Caco-2 (cell line): ENCODE measurements around the gene SECISBP2L. TPM values are rescaled to one million over a fixed set of nuclear protein-coding genes. Genes with fewer than 3 reads are reported as not detected.

Source experiments
- BruUV-seq: library from RNA; stranded (reverse); fragments of 400-500 nt; replicated peaks from 2 replicates; lab custom pipeline; 2021; lab: Mats Ljungman, UMichigan
- CTCF ChIA-PET: fragments of 300-600 bp; sonication (Branson Sonifier 250); formaldehyde crosslinking; loops from one replicate; lab custom pipeline; 2022; ENCODE audit warnings: antibody characterized with exemption; lab: Charles Lee
- POLR2A ChIA-PET: fragments of 300-600 bp; sonication (Branson Sonifier 250); formaldehyde crosslinking; loops from one replicate; lab custom pipeline; 2022; ENCODE audit warnings: antibody characterized with exemption; lab: Charles Lee
- DNase-seq, 2 experiments: peaks; one replicate each; pipeline versions ENCODE4 v3.0.0 to v3.0.0-alpha.2; 2020 to 2022
- H3K27me3 ChIP-seq: replicated peaks from 2 replicates; pipeline ENCODE4 v1.6.0; 2011; ENCODE audit warnings: low read length; ENCODE audit not compliant: control insufficient read depth, insufficient read depth
- H3K36me3 ChIP-seq: 2 replicates; pipeline ENCODE4 v1.5.1; 2011; ENCODE audit warnings: low read length; ENCODE audit not compliant: control insufficient read depth, insufficient read depth
- H3K4me1 ChIP-seq: fragments of 250-450 bp; sonication (Bioruptor Pico); 2 replicates; pipeline ENCODE4 v1.5.1; 2020; ENCODE audit warnings: mild to moderate bottlenecking
- H3K4me3 ChIP-seq: 2 replicates; pipeline ENCODE4 v1.5.1; 2011; ENCODE audit warnings: low read depth, mild to moderate bottlenecking, control low read depth, low read length
- H3K9me3 ChIP-seq: fragments of 250-450 bp; sonication (Bioruptor Pico); 2 replicates; pipeline ENCODE4 v1.5.1; 2020; ENCODE audit warnings: mild to moderate bottlenecking, moderate library complexity
- H3K27ac Mint-ChIP-seq: one replicate; pipeline ENCODE4 v1.8.0; 2022; ENCODE audit warnings: mixed read lengths; ENCODE audit not compliant: unreplicated experiment
- H3K27me3 Mint-ChIP-seq: one replicate; pipeline ENCODE4 v1.8.0; 2022; ENCODE audit warnings: mixed read lengths; ENCODE audit not compliant: insufficient read depth, unreplicated experiment
- H3K36me3 Mint-ChIP-seq: one replicate; pipeline ENCODE4 v1.8.0; 2022; ENCODE audit warnings: mild to moderate bottlenecking, mixed read lengths; ENCODE audit not compliant: insufficient read depth, unreplicated experiment
- H3K4me1 Mint-ChIP-seq: one replicate; pipeline ENCODE4 v1.8.0; 2022; ENCODE audit warnings: low read depth, mixed read lengths; ENCODE audit not compliant: unreplicated experiment
- H3K4me3 Mint-ChIP-seq: one replicate; pipeline ENCODE4 v1.8.0; 2022; ENCODE audit warnings: mild to moderate bottlenecking, moderate library complexity, mixed read lengths; ENCODE audit not compliant: unreplicated experiment
- H3K9me3 Mint-ChIP-seq: one replicate; pipeline ENCODE4 v1.8.0; 2022; ENCODE audit warnings: mixed read lengths; ENCODE audit not compliant: unreplicated experiment
- CTCF ChIP-seq, 2 experiments: fragments of 200-600 bp in 1 of 2; IDR thresholded peaks; 1 replicate in 1 of 2; 2 replicates in 1 of 2; pipeline versions ENCODE4 v1.5.1 to v1.8.0; 2011 to 2022; ENCODE audit warnings: antibody characterized with exemption in 1 of 2, control low read depth in 1 of 2, inconsistent platforms in 1 of 2, low read depth in 1 of 2, low read length in 1 of 2, mild to moderate bottlenecking in 1 of 2, moderate library complexity in 1 of 2; ENCODE audit not compliant: insufficient read depth in 1 of 2, severe bottlenecking in 1 of 2, unreplicated experiment in 1 of 2
- intact Hi-C: fragments of 100-400 bp; cut with micrococcal nuclease; formaldehyde crosslinking; loops from one replicate; pipeline ENCODE4 v1.10.0; 2022; ENCODE audit not compliant: unreplicated experiment
- total RNA-seq: library from RNA; stranded (reverse); gene quantifications from 2 replicates; pipeline ENCODE4 v1.2.3, GENCODE V29; 2022

Gene SECISBP2L
- total RNA-seq, 1 experiment from 2014 or later = 27.9 TPM

- no peak for TF ChIP-seq CTCF (IDR thresholded peaks at IDR 0.05; ENCODE audit: insufficient read depth in 1 of 2, low read depth in 1 of 2, low read length in 1 of 2, severe bottlenecking in 1 of 2, unreplicated experiment in 1 of 2)
- DNase-seq = no peak
- no peak overlapping the region for H3K4me3 ChIP-seq
- CTCF ChIA-PET = no interaction called here
- H3K27ac Mint-ChIP-seq = no peak overlapping the region
- no TSS peak for BruUV-seq
- intact Hi-C loops = no loop called here
- H3K9me3 Mint-ChIP-seq = peaks cover 11% of the 10 kb centered on the region
- H3K27me3 Mint-ChIP-seq = no peaks in the 10 kb centered on the region
- no peaks in the 10 kb centered on the region for H3K36me3 Mint-ChIP-seq
- POLR2A ChIA-PET = no interaction called here
- no peaks in the 10 kb centered on the region for H3K36me3 ChIP-seq
- no peak overlapping the region for H3K4me3 Mint-ChIP-seq
- H3K27me3 ChIP-seq = no peaks in the 10 kb centered on the region
- no peaks in the 10 kb centered on the region for H3K4me1 Mint-ChIP-seq
- 0 out of 2 replicates have a peak, but pooled peaks cover 4% of the 10 kb centered on the region for H3K9me3 ChIP-seq
- no peaks in the 10 kb centered on the region for H3K4me1 ChIP-seq
Observed at GRCh38 chr15:49052662-49053061, 6.4 kb upstream of the SECISBP2L start.

DNA sequence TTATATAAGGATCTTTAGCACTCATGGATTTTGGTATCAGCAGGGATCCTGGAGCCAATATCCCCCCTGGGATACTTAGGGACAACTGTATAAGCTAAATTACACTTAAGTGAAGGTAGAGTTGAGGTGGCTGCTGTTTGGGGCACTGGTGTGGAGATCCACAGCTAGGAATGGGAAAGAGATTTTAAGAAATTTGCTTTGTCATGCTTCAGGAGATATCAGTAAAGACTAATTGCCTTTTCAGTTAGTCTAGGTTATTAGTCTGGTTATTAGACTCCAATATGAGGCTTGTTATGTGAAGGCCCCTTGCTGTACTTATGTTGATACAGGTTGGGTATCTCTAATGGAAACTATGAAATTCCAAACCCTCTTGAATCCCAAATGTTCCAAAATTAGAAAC, 1.2 kb upstream of the SECISBP2L start:
- Mint-ChIP-seq H3K9me3 (peaks cover 11% of the 10 kb centered on the region), H3K36me3 (no peaks in the 10 kb centered on the region), H3K4me1 (no peaks in the 10 kb centered on the region), H3K27ac (no peak overlapping the region), H3K27me3 (no peaks in the 10 kb centered on the region), H3K4me3 (no peak overlapping the region)
- no peak for DNase-seq
- H3K4me3 ChIP-seq = no peak overlapping the region
- CTCF ChIA-PET = interaction anchor here (2.0 kb wide), 1 partner anchor 98 kb away, joined by 7 read pairs; no protein-coding TSS in a partner anchor
- no peaks in the 10 kb centered on the region for H3K9me3 ChIP-seq
- intact Hi-C loops = loop anchor here (5.0 to 10.0 kb wide), 3 partner anchors 40 to 713 kb away; partner anchors contain the start of gene DUT
- no peaks in the 10 kb centered on the region for H3K27me3 ChIP-seq
- H3K4me1 ChIP-seq = no peaks in the 10 kb centered on the region
- POLR2A ChIA-PET = no interaction called here
- BruUV-seq = no TSS peak
- TF ChIP-seq CTCF (IDR thresholded peaks at IDR 0.05; ENCODE audit: insufficient read depth in 1 of 2, low read depth in 1 of 2, low read length in 1 of 2, severe bottlenecking in 1 of 2, unreplicated experiment in 1 of 2) = no peak
- no peaks in the 10 kb centered on the region for H3K36me3 ChIP-seq

- H3K4me3 ChIP-seq = peak overlapping the region; percentile 98
- no peaks in the 10 kb centered on the region for H3K9me3 ChIP-seq
- no peaks in the 10 kb centered on the region for H3K36me3 Mint-ChIP-seq
- no TSS peak for BruUV-seq
- H3K9me3 Mint-ChIP-seq = no peaks in the 10 kb centered on the region
- H3K27ac Mint-ChIP-seq = peak overlapping the region; percentile 91
- no peaks in the 10 kb centered on the region for H3K27me3 Mint-ChIP-seq
- POLR2A ChIA-PET = interaction anchor here (1.5 kb wide), 1 partner anchor 235 kb away, joined by 4 read pairs; the partner anchor contains the start of gene CEP152
- intact Hi-C loops = loop anchor here (1.0 to 10.0 kb wide), 6 partner anchors 9 to 711 kb away; partner anchors contain the start of genes COPS2 and DUT
- H3K4me1 Mint-ChIP-seq = peaks cover 9% of the 10 kb centered on the region
- H3K4me1 ChIP-seq = no peaks in the 10 kb centered on the region
- no peaks in the 10 kb centered on the region for H3K27me3 ChIP-seq
- no peaks in the 10 kb centered on the region for H3K36me3 ChIP-seq
- no peak for DNase-seq
- TF ChIP-seq CTCF (IDR thresholded peaks at IDR 0.05; ENCODE audit: insufficient read depth in 1 of 2, low read depth in 1 of 2, low read length in 1 of 2, severe bottlenecking in 1 of 2, unreplicated experiment in 1 of 2) = no peak
- peak overlapping the region; percentile 97 for H3K4me3 Mint-ChIP-seq
- CTCF ChIA-PET = interaction anchor here (1.0 to 2.0 kb wide), 4 partner anchors 70 to 110 kb away, joined by 3 to 7 read pairs (median 5); partner anchors contain the start of gene COPS2
Observed at GRCh38 chr15:49045751-49046219, 461 bp downstream of the SECISBP2L start.
